PC-3 (cell line): Measurements from ENCODE around the gene BCAT1. TPM values are rescaled to one million over a fixed set of nuclear protein-coding genes. Genes with fewer than 3 reads are reported as not detected.

ENCODE experiments used
- ATAC-seq: fragments of 200-7000 bp; cut with Tn5 transposase; 2 replicates; pipeline ENCODE4 v1.9.1; 2020; ENCODE audit warnings: mild to moderate bottlenecking, moderate library complexity
- BruUV-seq: library from RNA; stranded (reverse); fragments of 400-500 nt; replicated peaks from 2 replicates; lab custom pipeline; 2021; lab: Mats Ljungman, UMichigan
- CTCF ChIA-PET: fragments of 300-600 bp; sonication (Branson Sonifier 250); formaldehyde crosslinking; loops from one replicate; lab custom pipeline; 2022; ENCODE audit warnings: antibody characterized with exemption; lab: Charles Lee
- POLR2A ChIA-PET: fragments of 300-600 bp; sonication (Branson Sonifier 250); formaldehyde crosslinking; loops from one replicate; lab custom pipeline; 2022; ENCODE audit warnings: antibody characterized with exemption; ENCODE audit not compliant: unreplicated experiment; lab: Charles Lee
- DNase-seq: peaks from one replicate; pipeline ENCODE4 v3.0.0-alpha.2; 2015
- H2AFZ ChIP-seq: fragments of 300-600 bp; sonication (generic); 2 replicates; pipeline ENCODE4 v1.6.0; 2016; ENCODE audit warnings: antibody characterized with exemption, low read length
- H3F3A ChIP-seq: fragments of 300-600 bp; sonication (generic); one replicate; pipeline ENCODE4 v1.6.0; 2017; ENCODE audit warnings: antibody characterized with exemption, low read length, control low read depth, mild to moderate bottlenecking; ENCODE audit not compliant: unreplicated experiment
- H3K27ac ChIP-seq: fragments of 300-600 bp; sonication (generic); 2 replicates; pipeline ENCODE4 v1.5.1; 2016; ENCODE audit warnings: mild to moderate bottlenecking, low read length
- H3K27me3 ChIP-seq: fragments of 300-600 bp; sonication (generic); 2 replicates; pipeline ENCODE4 v1.6.1; 2016; ENCODE audit warnings: low read length, mixed read lengths
- H3K36me3 ChIP-seq: fragments of 300-600 bp; sonication (generic); 2 replicates; pipeline ENCODE4 v1.6.1; 2016; ENCODE audit warnings: low read depth, mixed run types, low read length, mixed read lengths
- H3K4me1 ChIP-seq: fragments of 300-600 bp; sonication (generic); 2 replicates; pipeline ENCODE4 v1.5.1; 2016; ENCODE audit warnings: low read length; ENCODE audit not compliant: insufficient read depth
- H3K4me2 ChIP-seq: fragments of 300-600 bp; sonication (generic); 2 replicates; pipeline ENCODE4 v1.6.0; 2016; ENCODE audit warnings: low read length
- H3K4me3 ChIP-seq: fragments of 300-600 bp; sonication (generic); 2 replicates; pipeline ENCODE4 v1.5.1; 2016; ENCODE audit warnings: mild to moderate bottlenecking, low read length, mixed read lengths
- H3K79me2 ChIP-seq: fragments of 300-600 bp; sonication (generic); 2 replicates; pipeline ENCODE4 v1.6.1; 2017; ENCODE audit warnings: low read length, mixed read lengths
- H3K9ac ChIP-seq: fragments of 300-600 bp; sonication (generic); 2 replicates; pipeline ENCODE4 v1.6.0; 2016; ENCODE audit warnings: mild to moderate bottlenecking, low read length
- H3K9me2 ChIP-seq: fragments of 300-600 bp; sonication (generic); replicated peaks from 2 replicates; pipeline ENCODE4 v1.6.1; 2016; ENCODE audit warnings: mixed run types, low read length, mixed read lengths
- H3K9me3 ChIP-seq: fragments of 300-600 bp; sonication (generic); 2 replicates; pipeline ENCODE4 v1.6.1; 2016; ENCODE audit warnings: low read length, mixed read lengths
- H4K20me1 ChIP-seq: fragments of 300-600 bp; sonication (generic); 2 replicates; pipeline ENCODE4 v1.6.1; 2016; ENCODE audit warnings: low read length, mixed read lengths
- EZH2 ChIP-seq: fragments of 300-600 bp; sonication (generic); IDR thresholded peaks from one replicate; pipeline ENCODE4 v1.6.1; 2017; ENCODE audit warnings: antibody characterized with exemption, mild to moderate bottlenecking, low read length; ENCODE audit not compliant: unreplicated experiment
- EZH2phosphoT487 ChIP-seq: fragments of 300-600 bp; sonication (generic); IDR thresholded peaks from 2 replicates; pipeline ENCODE4 v1.6.1; 2018; ENCODE audit warnings: mild to moderate bottlenecking, antibody characterized with exemption, low read length, borderline replicate concordance
- intact Hi-C: fragments of 100-400 bp; cut with micrococcal nuclease; formaldehyde crosslinking; loops from 2 replicates; pipeline ENCODE4 v1.9.0; 2023
- total RNA-seq: library from RNA; depleted of rRNA; stranded (reverse); fragments of >200 nt; gene quantifications from 2 replicates; pipeline ENCODE4 v1.2.3, GENCODE V29; 2014
- TF ChIP-seq, protein P1 (sequence below): fragments of 300-600 bp; sonication (generic); conservative IDR thresholded peaks from 2 replicates; pipeline ENCODE4 v1.5.1; 2017; ENCODE audit warnings: antibody characterized with exemption, low read depth, mild to moderate bottlenecking, low read length

Gene BCAT1
- total RNA-seq, 1 experiment from 2014 or later = not detected

DNA sequence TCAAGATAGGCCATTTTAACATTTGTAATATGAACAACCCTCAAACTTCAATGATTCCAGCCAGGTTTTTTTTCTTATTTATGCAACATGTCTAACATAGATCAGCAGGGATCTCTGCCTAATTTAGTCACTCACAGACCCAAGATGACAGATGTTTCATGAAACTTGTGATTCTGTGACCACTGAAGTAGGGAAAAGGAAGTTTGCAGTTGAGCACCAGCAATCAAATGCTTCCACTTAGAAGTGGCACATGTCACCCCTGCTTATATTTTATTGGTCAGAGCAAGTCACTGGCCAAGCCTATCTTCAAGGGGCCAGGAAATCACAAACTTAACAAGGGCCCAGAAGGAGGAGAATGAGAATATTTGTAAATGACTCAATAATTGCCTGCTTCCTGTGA is 150.6 kb downstream of the BCAT1 start:
- H3K27ac ChIP-seq = no peak overlapping the region
- DNase-seq (no peak), ATAC-seq (no peak)
- H3K9me3 ChIP-seq = no peaks in the 10 kb centered on the region
- no peaks in the 10 kb centered on the region for H3K9me2 ChIP-seq
- no peaks in the 10 kb centered on the region for H4K20me1 ChIP-seq
- no peaks in the 10 kb centered on the region for H3F3A ChIP-seq
- BruUV-seq = no TSS peak
- intact Hi-C loops = no loop called here
- ChIA-PET CTCF (no interaction called here), POLR2A (no interaction called here)
- H3K27me3 ChIP-seq = no peaks in the 10 kb centered on the region
- H3K36me3 ChIP-seq = no peaks in the 10 kb centered on the region
- no peak overlapping the region for H2AFZ ChIP-seq
- H3K4me2 ChIP-seq = no peak overlapping the region
- no peak overlapping the region for H3K9ac ChIP-seq
- no peak for TF ChIP-seq EZH2phosphoT487
- H3K4me3 ChIP-seq = no peak overlapping the region
- no peaks in the 10 kb centered on the region for H3K4me1 ChIP-seq
- H3K79me2 ChIP-seq = no peaks in the 10 kb centered on the region

DNA sequence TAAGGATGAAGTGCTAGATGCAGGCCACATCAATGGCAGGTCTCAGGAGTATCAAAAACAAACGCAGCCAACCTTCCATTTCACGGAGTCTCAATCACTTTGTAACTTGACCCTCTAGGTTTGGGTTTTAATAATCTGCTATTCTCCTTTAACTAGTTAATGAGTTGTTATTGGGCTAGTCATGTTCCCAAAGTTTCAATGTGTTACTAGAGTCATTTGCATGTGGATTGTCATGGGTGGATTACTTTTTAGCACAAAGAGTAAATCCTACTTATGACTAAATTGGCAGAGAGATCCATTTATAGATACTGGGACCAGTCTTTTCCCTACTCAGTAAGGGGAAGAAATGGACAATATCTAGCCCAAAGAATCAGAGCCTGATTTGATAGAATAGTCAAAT is 151.0 kb downstream of the BCAT1 start:
- H4K20me1 ChIP-seq = no peaks in the 10 kb centered on the region
- H3K27ac ChIP-seq = no peak overlapping the region
- no peaks in the 10 kb centered on the region for H3K9me3 ChIP-seq
- no peak overlapping the region for H3K9ac ChIP-seq
- intact Hi-C loops = no loop called here
- ChIA-PET CTCF (no interaction called here), POLR2A (no interaction called here)
- no peak overlapping the region for H2AFZ ChIP-seq
- DNase-seq (no peak), ATAC-seq (no peak)
- no TSS peak for BruUV-seq
- no peaks in the 10 kb centered on the region for H3K36me3 ChIP-seq
- no peaks in the 10 kb centered on the region for H3K9me2 ChIP-seq
- no peaks in the 10 kb centered on the region for H3K27me3 ChIP-seq
- no peaks in the 10 kb centered on the region for H3K4me1 ChIP-seq
- no peaks in the 10 kb centered on the region for H3F3A ChIP-seq
- TF ChIP-seq EZH2phosphoT487 = no peak
- no peak for TF ChIP-seq EZH2
- TF ChIP-seq, protein P1, sequence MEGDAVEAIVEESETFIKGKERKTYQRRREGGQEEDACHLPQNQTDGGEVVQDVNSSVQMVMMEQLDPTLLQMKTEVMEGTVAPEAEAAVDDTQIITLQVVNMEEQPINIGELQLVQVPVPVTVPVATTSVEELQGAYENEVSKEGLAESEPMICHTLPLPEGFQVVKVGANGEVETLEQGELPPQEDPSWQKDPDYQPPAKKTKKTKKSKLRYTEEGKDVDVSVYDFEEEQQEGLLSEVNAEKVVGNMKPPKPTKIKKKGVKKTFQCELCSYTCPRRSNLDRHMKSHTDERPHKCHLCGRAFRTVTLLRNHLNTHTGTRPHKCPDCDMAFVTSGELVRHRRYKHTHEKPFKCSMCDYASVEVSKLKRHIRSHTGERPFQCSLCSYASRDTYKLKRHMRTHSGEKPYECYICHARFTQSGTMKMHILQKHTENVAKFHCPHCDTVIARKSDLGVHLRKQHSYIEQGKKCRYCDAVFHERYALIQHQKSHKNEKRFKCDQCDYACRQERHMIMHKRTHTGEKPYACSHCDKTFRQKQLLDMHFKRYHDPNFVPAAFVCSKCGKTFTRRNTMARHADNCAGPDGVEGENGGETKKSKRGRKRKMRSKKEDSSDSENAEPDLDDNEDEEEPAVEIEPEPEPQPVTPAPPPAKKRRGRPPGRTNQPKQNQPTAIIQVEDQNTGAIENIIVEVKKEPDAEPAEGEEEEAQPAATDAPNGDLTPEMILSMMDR = no peak
- H3K79me2 ChIP-seq = no peaks in the 10 kb centered on the region
- no peak overlapping the region for H3K4me3 ChIP-seq
- H3K4me2 ChIP-seq = no peak overlapping the region

DNA sequence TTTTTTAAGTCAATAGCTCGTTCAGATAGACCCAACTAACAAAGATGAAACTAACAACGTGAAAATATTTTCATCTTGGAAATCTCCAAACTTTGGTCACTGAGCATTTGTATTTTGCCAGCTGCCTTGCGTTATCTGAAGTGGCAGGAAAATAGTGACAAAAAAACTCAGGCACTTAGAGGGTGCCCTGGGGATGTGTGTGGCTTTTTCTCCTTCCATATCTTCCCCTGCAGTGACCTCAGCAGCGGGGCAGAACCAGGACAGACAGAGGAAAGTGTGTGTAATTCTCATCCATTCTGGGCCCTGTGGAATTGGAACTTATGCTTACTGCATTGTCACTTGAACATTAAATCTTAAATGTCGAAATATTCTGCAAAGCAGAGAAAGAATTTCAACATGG is 152.0 kb downstream of the BCAT1 start:
- Histone ChIP-seq H3K27me3 (no peaks in the 10 kb centered on the region), H3K9ac (no peak overlapping the region), H2AFZ (no peak overlapping the region), H3K79me2 (no peaks in the 10 kb centered on the region), H3K9me2 (no peaks in the 10 kb centered on the region), H3F3A (no peaks in the 10 kb centered on the region), H3K9me3 (no peaks in the 10 kb centered on the region), H3K4me2 (no peak overlapping the region), H3K4me1 (no peaks in the 10 kb centered on the region), H3K36me3 (no peaks in the 10 kb centered on the region), H3K4me3 (no peak overlapping the region), H3K27ac (no peak overlapping the region), H4K20me1 (no peaks in the 10 kb centered on the region)
- no peak for ATAC-seq
- no peak for DNase-seq
- CTCF ChIA-PET = no interaction called here
- POLR2A ChIA-PET = no interaction called here
- intact Hi-C loops = no loop called here
- TF ChIP-seq, protein P1 = no peak
- TF ChIP-seq EZH2phosphoT487 = no peak
- TF ChIP-seq EZH2 = no peak
- BruUV-seq = no TSS peak
